Trophoblast cell (in vitro differentiated cells and primary cell): ENCODE data around the gene VWF.

ENCODE experiments used
- DNase-seq, 2 donors: peaks; one replicate each; pipeline ENCODE4 v3.0.0-alpha.2; 2016
- H2AFZ ChIP-seq: 2 replicates; pipeline ENCODE4 v1.6.1; 2013; ENCODE audit warnings: low read length, moderate library complexity, mild to moderate bottlenecking; ENCODE audit not compliant: insufficient read depth, poor library complexity
- H2AK5ac ChIP-seq: 2 replicates; pipeline ENCODE4 v1.6.1; 2013; ENCODE audit warnings: mild to moderate bottlenecking, low read length
- H2BK120ac ChIP-seq: 2 replicates; pipeline ENCODE4 v1.6.1; 2013; ENCODE audit warnings: low read length, mild to moderate bottlenecking, moderate library complexity; ENCODE audit not compliant: insufficient read depth, poor library complexity
- H2BK12ac ChIP-seq: 2 replicates; pipeline ENCODE4 v1.6.1; 2013; ENCODE audit warnings: mild to moderate bottlenecking, low read length, moderate library complexity
- H2BK5ac ChIP-seq: 2 replicates; pipeline ENCODE4 v1.6.1; 2013; ENCODE audit warnings: low read length, low read depth, moderate library complexity, mild to moderate bottlenecking; ENCODE audit not compliant: poor library complexity
- H3K14ac ChIP-seq: 2 replicates; pipeline ENCODE4 v1.6.1; 2013; ENCODE audit warnings: mild to moderate bottlenecking, low read length
- H3K18ac ChIP-seq: 2 replicates; pipeline ENCODE4 v1.6.1; 2013; ENCODE audit warnings: mild to moderate bottlenecking, low read length
- H3K23ac ChIP-seq: 2 replicates; pipeline ENCODE4 v1.6.1; 2013; ENCODE audit warnings: low read length
- H3K27ac ChIP-seq: 2 replicates; pipeline ENCODE4 v1.5.1; 2013; ENCODE audit warnings: low read depth, mild to moderate bottlenecking, inconsistent platforms, low read length, moderate library complexity
- H3K27me3 ChIP-seq: 2 replicates; pipeline ENCODE4 v1.6.1; 2013; ENCODE audit warnings: inconsistent platforms, mild to moderate bottlenecking, low read length, moderate library complexity; ENCODE audit not compliant: insufficient read depth
- H3K36me3 ChIP-seq, 2 experiments: 1 replicate in 1 of 2; 2 replicates in 1 of 2; pipeline ENCODE4 v1.6.1; 2013; ENCODE audit warnings: low read length in 2 of 2, mild to moderate bottlenecking in 2 of 2, moderate library complexity in 1 of 2; ENCODE audit not compliant: insufficient read depth in 2 of 2, control insufficient read depth in 1 of 2
- H3K4ac ChIP-seq: 2 replicates; pipeline ENCODE4 v1.6.1; 2013; ENCODE audit warnings: low read depth, mild to moderate bottlenecking, low read length, moderate library complexity
- H3K4me1 ChIP-seq, 2 experiments: 1 replicate in 1 of 2; 2 replicates in 1 of 2; pipeline ENCODE4 v1.6.1; 2013; ENCODE audit warnings: low read length in 2 of 2, mild to moderate bottlenecking in 2 of 2, moderate library complexity in 1 of 2; ENCODE audit not compliant: insufficient read depth in 2 of 2, control insufficient read depth in 1 of 2
- H3K4me2 ChIP-seq: 2 replicates; pipeline ENCODE4 v1.6.1; 2013; ENCODE audit warnings: inconsistent platforms, mild to moderate bottlenecking, low read length, moderate library complexity
- H3K4me3 ChIP-seq: 2 replicates; pipeline ENCODE4 v1.5.1; 2013; ENCODE audit warnings: mild to moderate bottlenecking, low read depth, low read length, inconsistent platforms
- H3K79me1 ChIP-seq: one replicate; pipeline ENCODE4 v1.6.1; 2013; ENCODE audit warnings: low read length
- H3K79me2 ChIP-seq: 2 replicates; pipeline ENCODE4 v1.6.1; 2013; ENCODE audit warnings: low read length, mild to moderate bottlenecking; ENCODE audit not compliant: control insufficient read depth, insufficient read depth, poor library complexity
- H3K9ac ChIP-seq: 2 replicates; pipeline ENCODE4 v1.6.1; 2013; ENCODE audit warnings: mild to moderate bottlenecking, low read length
- H3K9me3 ChIP-seq: 2 replicates; pipeline ENCODE4 v1.6.1; 2013; ENCODE audit warnings: low read depth, mild to moderate bottlenecking, control low read depth, inconsistent platforms, low read length; ENCODE audit not compliant: insufficient read depth
- H4K12ac ChIP-seq: 2 replicates; pipeline ENCODE4 v1.6.1; 2013; ENCODE audit warnings: low read depth, mild to moderate bottlenecking, low read length, moderate library complexity
- H4K8ac ChIP-seq: 2 replicates; pipeline ENCODE4 v1.6.1; 2013; ENCODE audit warnings: low read depth, mild to moderate bottlenecking, low read length, moderate library complexity
- H4K91ac ChIP-seq: one replicate; pipeline ENCODE4 v1.6.1; 2013; ENCODE audit warnings: low read depth, mild to moderate bottlenecking, low read length, moderate library complexity
- WGBS: extraction: QIAGEN DNeasy Blood & Tissue Kit; methylation state at CpG from one replicate; pipeline ENCODE4 v1.1.7; 2013; ENCODE audit warnings: missing lambda C conversion rate; ENCODE audit not compliant: insufficient read length, insufficient coverage; ENCODE audit errors: extremely low coverage; 5-methylcytosine and 5-hydroxymethylcytosine counted together

The VWF gene

GRCh38 chr12:6057700-6058099 is 66.8 kb downstream of the VWF start:
- no peaks in the 10 kb centered on the region for H3K27me3 ChIP-seq
- H4K91ac ChIP-seq: peak overlapping the region; percentile 50
- peak overlapping the region; percentile 25 for H2BK120ac ChIP-seq
- no peaks in the 10 kb centered on the region for H3K79me2 ChIP-seq
- H2AK5ac ChIP-seq: peak overlapping the region; percentile 36
- no peak overlapping the region for H3K27ac ChIP-seq
- H3K4ac ChIP-seq: peak overlapping the region; percentile 25
- peaks cover 9% of the 10 kb centered on the region for H3K79me1 ChIP-seq
- no peak overlapping the region for H3K23ac ChIP-seq
- DNase-seq: no peak
- no peak overlapping the region for H2BK5ac ChIP-seq
- H3K9me3 ChIP-seq: peaks cover 3% of the 10 kb centered on the region
- peak overlapping the region; percentile 53 for H3K4me2 ChIP-seq
- no peak overlapping the region for H2AFZ ChIP-seq
- H4K12ac ChIP-seq: peak overlapping the region; percentile 89
- H3K9ac ChIP-seq: no peak overlapping the region
- peak overlapping the region; percentile 74 for H4K8ac ChIP-seq
- H3K14ac ChIP-seq: peak overlapping the region; percentile 36
- peaks cover 10 to 14% of the 10 kb centered on the region in 2 experiments for H3K4me1 ChIP-seq
- H3K4me3 ChIP-seq: no peak overlapping the region
- H3K18ac ChIP-seq: peak overlapping the region; percentile 62
- H2BK12ac ChIP-seq: peak overlapping the region; percentile 86
- no peaks in the 10 kb centered on the region for H3K36me3 ChIP-seq
- WGBS: no CpG with 5 or more reads among the region's 30 CpGs

- Histone ChIP-seq H3K4ac (no peak overlapping the region), H4K8ac (peak overlapping the region; percentile 72), H3K18ac (peak overlapping the region; percentile 38), H3K79me2 (no peaks in the 10 kb centered on the region), H3K27me3 (no peaks in the 10 kb centered on the region), H2BK120ac (peak overlapping the region; percentile 34), H3K4me3 (peak overlapping the region; percentile 64), H3K79me1 (peaks cover 9% of the 10 kb centered on the region), H3K9ac (peak overlapping the region; percentile 18), H4K91ac (peak overlapping the region; percentile 58), H2AK5ac (no peak overlapping the region), H3K9me3 (peaks cover 3% of the 10 kb centered on the region), H3K4me2 (peak overlapping the region; percentile 73), H2BK12ac (no peak overlapping the region), H3K14ac (peak overlapping the region; percentile 67), H3K27ac (no peak overlapping the region), H2BK5ac (no peak overlapping the region), H4K12ac (peak overlapping the region; percentile 22), H3K4me1 (peaks cover 10 to 14% of the 10 kb centered on the region in 2 experiments), H3K36me3 (no peaks in the 10 kb centered on the region), H2AFZ (peak overlapping the region; percentile 58), H3K23ac (no peak overlapping the region)
- no CpG with 5 or more reads among the region's 58 CpGs for WGBS
- DNase-seq: no peak
These were observed 67.8 kb downstream of the VWF start for GRCh38 chr12:6056406-6057240.

GRCh38 chr12:6053541-6053940 is 70.9 kb downstream of the VWF start:
- Histone ChIP-seq H2AK5ac (no peak overlapping the region), H3K27ac (no peak overlapping the region), H2BK120ac (no peak overlapping the region), H3K18ac (no peak overlapping the region), H3K14ac (no peak overlapping the region), H3K36me3 (no peaks in the 10 kb centered on the region), H3K79me2 (no peaks in the 10 kb centered on the region), H3K27me3 (no peaks in the 10 kb centered on the region), H4K8ac (no peak overlapping the region), H3K9ac (no peak overlapping the region), H4K12ac (no peak overlapping the region), H3K9me3 (peaks cover 3% of the 10 kb centered on the region), H2BK5ac (no peak overlapping the region), H3K4ac (no peak overlapping the region), H3K4me1 (peaks cover 8 to 14% of the 10 kb centered on the region in 2 experiments), H2AFZ (no peak overlapping the region), H3K4me3 (no peak overlapping the region), H3K79me1 (peaks cover 9% of the 10 kb centered on the region), H3K4me2 (no peak overlapping the region), H2BK12ac (no peak overlapping the region), H3K23ac (no peak overlapping the region), H4K91ac (no peak overlapping the region)
- WGBS: no CpG with 5 or more reads among the region's 4 CpGs
- peak in 1 of 2 donors; percentile 64 for DNase-seq

GRCh38 chr12:6052940-6053329 is 71.5 kb downstream of the VWF start:
- peaks cover 3% of the 10 kb centered on the region for H3K9me3 ChIP-seq
- H3K4me3 ChIP-seq: no peak overlapping the region
- peaks cover 9% of the 10 kb centered on the region for H3K79me1 ChIP-seq
- no peak overlapping the region for H3K4ac ChIP-seq
- no peak overlapping the region for H2BK12ac ChIP-seq
- WGBS: no CpG with 5 or more reads among the region's 4 CpGs
- H3K36me3 ChIP-seq: no peaks in the 10 kb centered on the region
- H2BK120ac ChIP-seq: no peak overlapping the region
- no peak overlapping the region for H3K27ac ChIP-seq
- H3K9ac ChIP-seq: no peak overlapping the region
- no peak overlapping the region for H3K4me2 ChIP-seq
- no peaks in the 10 kb centered on the region for H3K79me2 ChIP-seq
- no peak overlapping the region for H4K12ac ChIP-seq
- no peak overlapping the region for H3K14ac ChIP-seq
- no peak overlapping the region for H3K23ac ChIP-seq
- no peak overlapping the region for H2BK5ac ChIP-seq
- H3K27me3 ChIP-seq: no peaks in the 10 kb centered on the region
- H3K4me1 ChIP-seq: peaks cover 8 to 14% of the 10 kb centered on the region in 2 experiments
- H4K8ac ChIP-seq: no peak overlapping the region
- no peak overlapping the region for H4K91ac ChIP-seq
- no peak for DNase-seq
- H3K18ac ChIP-seq: no peak overlapping the region
- H2AK5ac ChIP-seq: no peak overlapping the region
- no peak overlapping the region for H2AFZ ChIP-seq
